Cortex of kidney (tissue), 1 donor: ENCODE measurements around the gene NIPSNAP2.
"Not testable (repeated sequence)": the region's sequence is repeated elsewhere in the genome, so short reads cannot be mapped to it uniquely, and the experiment has no call there.

Experiments used
- DNase-seq: peaks from one replicate; lab custom pipeline; 2025; lab: John Stamatoyannopoulos, UW

NIPSNAP2 gene

GRCh38 chr7:55964261-55965099, at the start of gene NIPSNAP2:
Gene NIPSNAP2, plus strand, starts transcription at chr7:55964585. Its CDS starts 25 bp downstream, at chr7:55964610.
- DNase-seq: no peak

GRCh38 chr7:55917771-55918170, 46.6 kb upstream of the NIPSNAP2 start:
- no peak for DNase-seq

DNA sequence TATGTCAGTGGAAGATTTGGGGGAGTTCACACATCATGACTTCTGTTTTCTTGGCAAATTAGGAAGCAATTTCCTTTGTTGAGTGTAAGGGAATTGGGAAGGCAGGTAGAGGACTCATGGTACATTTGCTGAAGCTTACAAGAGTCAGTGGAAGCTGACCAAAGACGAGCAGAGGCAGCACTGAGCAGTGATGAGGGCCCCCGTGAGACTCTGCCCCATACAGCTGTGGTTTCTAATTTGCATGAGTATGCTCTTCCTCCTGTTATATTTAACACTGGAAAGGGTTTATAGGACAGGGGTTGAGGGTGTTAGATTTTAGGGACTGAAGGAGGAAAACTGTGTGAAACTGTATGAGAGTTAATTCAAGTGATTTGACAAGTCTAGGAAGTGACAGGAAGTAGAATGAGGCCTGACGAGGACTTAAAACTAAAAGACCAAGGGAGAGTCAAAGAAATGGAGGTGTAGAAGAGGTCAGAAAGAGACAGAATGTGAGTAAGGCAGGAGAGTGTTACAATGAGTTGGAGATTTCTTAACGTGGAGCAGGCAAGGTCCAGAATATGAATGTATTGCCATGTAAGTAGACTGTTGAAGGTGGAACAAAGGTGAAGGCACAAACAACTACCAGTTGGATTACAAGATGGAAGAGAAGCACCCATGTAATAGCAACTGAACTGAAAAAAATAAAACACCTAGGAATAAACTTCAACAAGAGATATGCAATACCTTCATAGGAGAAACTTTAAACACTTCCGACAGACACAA, 36.2 kb upstream of the NIPSNAP2 start:
- DNase-seq: no peak

DNA sequence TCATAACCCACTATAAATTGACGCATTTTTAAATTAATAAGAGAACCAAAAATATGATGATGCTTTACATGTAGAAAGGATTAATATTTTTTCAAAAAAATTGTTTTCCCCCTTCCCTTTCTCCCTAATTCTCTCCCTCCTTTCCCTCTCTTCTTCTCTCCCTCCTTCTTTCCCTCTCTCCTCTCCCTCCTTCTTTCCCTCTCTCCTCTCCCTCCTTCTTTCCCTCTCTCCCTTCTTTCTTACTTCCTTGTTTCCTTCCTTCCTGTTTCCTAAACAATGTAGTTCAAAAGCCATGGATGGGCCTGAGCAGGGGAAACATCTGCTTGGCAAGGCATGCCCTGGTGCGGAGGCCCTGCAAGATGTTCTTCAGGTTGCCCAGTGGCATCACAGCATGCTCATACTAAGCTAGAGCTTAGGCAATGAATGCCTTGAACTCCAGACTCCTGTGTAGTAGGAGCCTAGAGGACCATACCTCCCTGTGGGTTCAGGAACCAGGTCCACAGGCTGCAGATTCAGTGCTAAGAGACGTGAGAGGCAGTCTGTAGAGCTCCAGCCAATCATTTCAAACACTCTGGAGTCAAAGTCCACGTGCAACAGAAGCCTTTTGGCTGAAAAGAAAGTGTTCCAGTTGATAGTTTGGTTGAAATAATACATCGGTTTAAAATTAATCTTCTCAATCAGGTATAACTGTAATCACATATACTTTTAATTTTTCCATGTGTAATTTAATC, 32.8 kb upstream of the NIPSNAP2 start:
- no peak for DNase-seq

GRCh38 chr7:55939514-55940123, 24.8 kb upstream of the NIPSNAP2 start:
- no peak for DNase-seq

- no peak for DNase-seq
Measured at GRCh38 chr7:55946545-55946944, 17.8 kb upstream of the NIPSNAP2 start.

DNA sequence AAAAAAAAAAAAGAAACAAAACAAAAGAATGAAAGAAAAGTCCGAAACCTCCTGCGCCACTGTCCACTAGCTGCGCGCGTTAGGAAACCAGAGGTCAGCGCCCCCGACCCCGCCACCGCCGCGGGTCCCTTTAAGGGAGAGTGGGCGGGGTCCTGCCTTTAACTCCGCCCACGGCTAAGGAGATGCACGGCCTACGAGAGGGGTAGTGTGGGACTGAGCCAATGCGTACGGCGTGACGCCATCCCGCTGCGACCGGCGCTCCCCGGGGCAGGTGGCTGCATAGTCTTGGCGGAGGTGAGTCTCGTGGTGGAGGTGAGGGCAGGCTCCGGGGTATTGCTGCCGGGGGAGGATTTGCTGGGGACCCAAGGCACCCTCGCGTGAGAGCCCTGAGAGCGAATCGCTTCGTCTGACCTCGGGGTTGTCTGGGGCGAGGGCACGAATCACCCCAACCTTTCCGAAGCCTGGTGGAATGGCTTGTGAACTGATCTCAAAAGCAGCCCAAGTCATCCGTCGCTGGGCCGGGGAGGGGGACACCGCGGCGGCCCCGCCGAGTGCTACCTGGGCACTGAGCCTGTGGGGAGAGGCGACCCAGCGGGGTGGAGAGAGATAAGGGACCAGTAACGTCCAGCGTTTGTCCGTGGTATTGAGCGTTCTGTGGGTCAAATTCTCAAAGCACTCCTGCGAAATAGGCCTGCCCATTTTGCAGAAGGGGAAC, 12.6 kb upstream of the NIPSNAP2 start, which contains the start of gene MRPS17:
MRPS17 (plus strand) TSS at position 241 of the 715 bp plus-strand sequence. CDS start 1,319 bp downstream, outside the sequence.
- peak; percentile 23 for DNase-seq

- DNase-seq: not testable (repeated sequence)
Measured at GRCh38 chr7:55952352-55952671, 12.1 kb upstream of the NIPSNAP2 start.

DNA sequence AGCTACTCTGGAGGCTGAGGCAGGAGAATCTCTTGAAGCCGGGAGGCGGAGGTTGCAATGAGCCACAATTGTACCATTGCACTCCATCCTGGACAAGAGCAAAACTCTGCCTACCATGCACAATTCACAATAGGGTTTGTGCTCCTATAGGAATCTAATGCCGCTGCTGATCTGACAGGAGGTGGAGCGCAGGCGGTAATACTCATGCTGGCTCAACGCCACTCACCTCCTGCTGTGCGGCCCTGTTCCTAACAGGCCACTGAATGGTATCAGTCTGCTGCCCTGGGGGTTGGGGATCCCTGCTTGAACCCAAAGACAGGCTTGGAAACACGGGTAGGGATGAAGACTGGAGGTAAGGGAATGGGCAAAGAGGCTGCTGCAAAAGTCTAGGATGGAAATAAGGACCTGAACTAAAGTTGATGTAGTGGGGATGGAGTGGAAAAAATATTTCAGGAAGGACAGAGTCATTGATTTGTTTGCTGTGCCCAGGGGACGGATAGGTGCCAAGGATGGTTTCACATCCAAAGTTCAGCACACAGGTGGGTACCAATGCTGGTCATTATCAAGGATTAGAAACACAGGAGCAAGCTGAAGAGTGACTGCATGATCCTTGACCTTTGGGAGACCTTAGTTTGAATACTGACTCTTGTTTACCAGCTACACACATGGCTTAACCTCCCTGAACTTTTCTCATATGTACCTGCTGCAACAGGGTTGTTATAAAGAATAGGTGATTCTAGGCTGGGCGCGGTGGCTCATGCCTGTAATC, 10.5 kb upstream of the NIPSNAP2 start:
- no peak for DNase-seq

DNA sequence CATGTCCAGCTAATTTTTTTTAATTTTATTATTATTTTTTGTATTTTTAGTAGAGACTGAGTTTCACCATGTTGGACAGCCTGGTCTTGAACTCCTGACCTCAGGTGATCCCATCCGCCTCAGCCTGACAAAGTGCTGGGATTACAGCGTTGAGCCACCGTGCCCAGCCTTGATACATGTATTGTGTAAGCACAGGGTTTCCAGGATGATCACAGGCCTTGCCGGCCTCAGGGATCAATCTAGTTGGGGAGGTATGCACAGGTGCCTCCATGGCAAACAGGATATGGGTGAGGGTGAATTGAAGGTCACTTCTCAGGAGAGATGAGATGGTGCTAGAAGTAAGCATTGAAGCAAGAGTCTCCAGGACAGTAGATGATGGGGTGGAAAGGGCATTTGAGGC, 7.2 kb upstream of the NIPSNAP2 start:
- no peak for DNase-seq

- no peak for DNase-seq
Measured at GRCh38 chr7:55962014-55962413, 2.4 kb upstream of the NIPSNAP2 start.

DNA sequence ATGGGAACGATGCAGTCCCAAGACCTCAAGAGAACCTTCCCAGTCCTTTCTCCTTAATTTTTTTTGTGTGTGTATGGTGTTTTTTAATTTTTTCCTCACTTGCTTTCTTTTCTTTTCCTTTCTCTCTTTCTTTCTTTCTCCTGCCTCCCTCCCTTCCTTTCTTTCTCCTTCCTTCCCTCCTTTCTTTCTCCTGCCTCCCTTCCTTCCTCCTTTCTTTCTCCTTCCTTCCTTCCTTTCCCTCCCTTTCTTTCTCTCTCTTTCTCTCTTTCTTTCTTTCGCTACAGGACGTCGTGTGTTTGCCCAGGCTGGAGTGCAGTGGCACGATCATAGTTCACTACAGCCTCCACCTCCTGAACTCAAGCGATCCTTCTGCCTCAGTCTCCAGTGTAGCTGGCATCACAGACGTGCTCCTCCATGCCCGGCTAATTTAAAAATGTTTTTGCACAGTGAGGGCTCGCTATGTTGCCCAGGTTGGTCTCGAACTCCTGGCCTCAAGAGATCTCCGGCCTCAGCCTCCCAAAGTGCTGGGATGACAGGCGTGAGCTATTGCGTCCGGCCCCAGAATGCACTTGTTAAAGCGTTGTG, 709 bp upstream of the NIPSNAP2 start:
- DNase-seq: no peak

- DNase-seq: no peak
Measured at GRCh38 chr7:55965100-55965470, 700 bp downstream of the NIPSNAP2 start.

DNA sequence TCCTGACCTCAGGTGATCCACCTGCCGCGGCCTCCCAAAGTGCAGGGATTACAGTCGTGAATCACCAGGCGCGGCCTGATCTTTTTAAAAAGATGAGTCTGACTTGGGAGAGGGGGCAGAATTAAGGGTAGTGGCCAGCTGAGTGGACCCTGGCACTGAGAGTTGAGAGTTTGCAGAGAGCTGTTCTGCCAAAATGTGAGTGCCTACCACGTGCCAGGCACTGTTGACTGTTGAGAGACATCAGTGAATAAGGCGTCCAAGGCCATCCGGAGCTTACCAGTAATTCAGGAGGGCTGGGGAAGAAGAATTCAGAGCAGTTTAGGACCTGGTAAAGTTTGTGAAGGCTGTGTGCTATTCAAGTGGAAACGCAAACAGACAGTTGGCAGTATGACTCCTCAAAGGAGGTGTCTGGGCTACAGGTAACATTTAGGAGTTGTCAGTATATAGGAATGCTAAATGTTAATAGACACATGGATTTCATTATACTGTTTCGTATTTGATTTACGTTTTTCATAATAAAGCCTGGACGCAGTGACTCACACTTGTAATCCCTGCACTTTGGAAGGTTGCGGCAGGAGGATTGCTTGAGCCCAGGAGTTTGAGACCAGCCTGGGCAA, 1.5 kb downstream of the NIPSNAP2 start:
- DNase-seq: no peak

DNA sequence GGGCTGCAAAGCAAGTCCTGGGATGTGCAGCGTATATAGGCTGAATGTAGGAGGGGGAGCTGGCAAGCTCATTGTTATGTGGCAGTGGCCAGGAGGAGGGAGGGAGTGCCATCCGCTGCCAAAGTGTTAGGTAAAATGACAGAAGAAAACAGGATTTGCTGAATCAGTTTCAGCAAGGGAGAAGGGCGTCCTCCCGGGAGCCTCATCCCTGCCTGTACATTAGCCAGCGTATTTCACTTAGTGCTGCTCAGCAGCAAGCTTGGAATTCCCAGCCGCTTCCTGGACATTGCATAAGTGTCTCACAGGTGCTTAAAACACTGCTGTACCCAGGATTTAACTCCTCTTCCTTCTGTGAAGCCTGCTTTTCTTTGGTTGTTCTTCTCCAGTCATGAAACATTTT, 2.5 kb downstream of the NIPSNAP2 start:
- DNase-seq: no peak

DNA sequence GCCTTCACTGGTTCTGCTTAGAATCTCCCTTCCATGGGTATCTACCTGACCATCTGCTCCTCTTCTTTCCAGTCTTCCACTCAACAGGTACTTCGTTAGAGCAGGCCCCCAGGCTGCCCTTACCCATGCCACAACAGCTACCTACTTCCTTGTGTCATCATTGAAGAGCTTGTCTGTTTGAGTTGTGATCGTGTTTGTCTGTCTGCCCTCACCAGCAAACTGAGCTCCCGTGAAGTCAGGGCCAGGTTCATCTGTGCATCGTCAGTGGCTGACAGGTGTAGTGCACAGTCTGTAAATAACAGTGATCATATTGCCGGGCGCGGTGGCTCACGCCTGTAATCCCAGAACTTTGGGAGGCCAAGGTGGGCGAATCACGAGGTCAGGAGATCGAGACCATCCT, 5.0 kb downstream of the NIPSNAP2 start:
- no peak for DNase-seq

GRCh38 chr7:55970561-55970960, 6.2 kb downstream of the NIPSNAP2 start:
- DNase-seq: no peak

DNA sequence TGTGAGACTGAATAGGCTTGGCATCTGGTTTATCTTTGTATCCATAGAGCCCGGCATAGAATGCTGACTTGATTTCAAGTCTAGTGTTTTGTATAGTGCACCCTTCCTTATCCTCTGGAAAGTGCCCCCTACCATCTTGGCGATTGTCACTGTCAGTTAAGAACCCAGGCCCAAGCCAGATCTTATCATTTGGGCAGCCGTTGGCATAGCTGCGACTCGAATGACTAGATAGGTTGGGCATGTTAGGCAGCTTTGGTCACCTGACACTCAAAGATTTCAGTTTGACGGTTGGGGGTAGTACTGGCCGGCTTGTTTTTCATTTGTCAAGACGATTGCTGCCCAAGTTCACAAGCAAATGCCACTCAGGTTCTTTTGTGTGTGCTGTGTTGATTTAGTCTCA, 6.6 kb downstream of the NIPSNAP2 start:
- DNase-seq: no peak

GRCh38 chr7:55973747-55974250, 9.4 kb downstream of the NIPSNAP2 start:
- no peak for DNase-seq
